ENCODE measurements around the gene CCDC169.

CCDC169 gene

GRCh38 chr13:36293497-36293896 lies 4.1 kb downstream of the CCDC169 start:
- H3K9me3 ChIP-seq (ENCODE audit: control insufficient read depth, insufficient read depth, low read length) = peaks cover 28% of the 10 kb centered on the region
- H3K9ac ChIP-seq (ENCODE audit: low read depth, low read length) = no peak overlapping the region
- H3K4me1 ChIP-seq (ENCODE audit: insufficient read depth, low read length) = no peaks in the 10 kb centered on the region
- peaks cover 43% of the 10 kb centered on the region for H3K36me3 ChIP-seq (ENCODE audit: insufficient read depth, low read length)

GRCh38 chr13:36288794-36289391 lies 8.7 kb downstream of the CCDC169 start:
- peaks cover 38% of the 10 kb centered on the region for H3K9me3 ChIP-seq (ENCODE audit: control insufficient read depth, insufficient read depth, low read length)
- H3K36me3 ChIP-seq (ENCODE audit: insufficient read depth, low read length) = peaks cover 30% of the 10 kb centered on the region
- no peak overlapping the region for H3K9ac ChIP-seq (ENCODE audit: low read depth, low read length)
- H3K4me1 ChIP-seq (ENCODE audit: insufficient read depth, low read length) = 0 out of 2 replicates have a peak, but pooled peaks cover 3% of the 10 kb centered on the region

- 0 out of 2 replicates have a peak, but pooled peaks cover 3% of the 10 kb centered on the region for H3K4me1 ChIP-seq (ENCODE audit: insufficient read depth, low read length)
- peaks cover 28% of the 10 kb centered on the region for H3K9me3 ChIP-seq (ENCODE audit: control insufficient read depth, insufficient read depth, low read length)
- H3K9ac ChIP-seq (ENCODE audit: low read depth, low read length) = no peak overlapping the region
- H3K36me3 ChIP-seq (ENCODE audit: insufficient read depth, low read length) = peaks cover 15% of the 10 kb centered on the region
These were observed 11.6 kb downstream of the CCDC169 start for GRCh38 chr13:36286006-36286405.

- Histone ChIP-seq H3K36me3 (ENCODE audit: insufficient read depth, low read length) (peaks cover 11% of the 10 kb centered on the region; the same call in 1 of the 2 replicates), H3K9me3 (ENCODE audit: control insufficient read depth, insufficient read depth, low read length) (peaks cover 7% of the 10 kb centered on the region; the same call in 1 of the 2 replicates), H3K9ac (ENCODE audit: low read depth, low read length) (no peak overlapping the region), H3K4me1 (ENCODE audit: insufficient read depth, low read length) (0 out of 2 replicates have a peak, but pooled peaks cover 3% of the 10 kb centered on the region)
These were observed 14.7 kb downstream of the CCDC169 start for GRCh38 chr13:36282821-36283432.

- H3K36me3 ChIP-seq (ENCODE audit: insufficient read depth, low read length) = peaks cover 10% of the 10 kb centered on the region; the same call in 1 of the 2 replicates
- no peak overlapping the region for H3K9ac ChIP-seq (ENCODE audit: low read depth, low read length)
- H3K4me1 ChIP-seq (ENCODE audit: insufficient read depth, low read length) = peaks cover 4% of the 10 kb centered on the region; the same call in 1 of the 2 replicates
- H3K9me3 ChIP-seq (ENCODE audit: control insufficient read depth, insufficient read depth, low read length) = no peaks in the 10 kb centered on the region
These were observed 22.2 kb downstream of the CCDC169 start for GRCh38 chr13:36275190-36276002.

- peaks cover 8% of the 10 kb centered on the region; the same call in 1 of the 2 replicates for H3K36me3 ChIP-seq (ENCODE audit: insufficient read depth, low read length)
- no peaks in the 10 kb centered on the region for H3K9me3 ChIP-seq (ENCODE audit: control insufficient read depth, insufficient read depth, low read length)
These were observed 24.2 kb downstream of the CCDC169 start for GRCh38 chr13:36273431-36273830.

GRCh38 chr13:36261976-36262375 lies 35.6 kb downstream of the CCDC169 start:
- H3K9me3 ChIP-seq (ENCODE audit: control insufficient read depth, insufficient read depth, low read length) = no peaks in the 10 kb centered on the region
- no peaks in the 10 kb centered on the region for H3K4me1 ChIP-seq (ENCODE audit: insufficient read depth, low read length)
- peaks cover 10% of the 10 kb centered on the region for H3K36me3 ChIP-seq (ENCODE audit: insufficient read depth, low read length)
- H3K9ac ChIP-seq (ENCODE audit: low read depth, low read length) = no peak overlapping the region

More at GRCh38 chr13:36273431-36273830, 24.2 kb downstream of the CCDC169 start:
- H3K4me1 ChIP-seq (ENCODE audit: insufficient read depth, low read length) = peaks cover 4% of the 10 kb centered on the region; the same call in 1 of the 2 replicates
- H3K9ac ChIP-seq (ENCODE audit: low read depth, low read length) = no peak overlapping the region

GRCh38 chr13:36261011-36261410 lies 36.6 kb downstream of the CCDC169 start:
- Histone ChIP-seq H3K9ac (ENCODE audit: low read depth, low read length) (no peak overlapping the region), H3K9me3 (ENCODE audit: control insufficient read depth, insufficient read depth, low read length) (no peaks in the 10 kb centered on the region), H3K36me3 (ENCODE audit: insufficient read depth, low read length) (peaks cover 3% of the 10 kb centered on the region), H3K4me1 (ENCODE audit: insufficient read depth, low read length) (no peaks in the 10 kb centered on the region)

GRCh38 chr13:36259361-36260137 lies 38.1 kb downstream of the CCDC169 start:
- H3K4me1 ChIP-seq (ENCODE audit: insufficient read depth, low read length) = no peaks in the 10 kb centered on the region
- H3K9me3 ChIP-seq (ENCODE audit: control insufficient read depth, insufficient read depth, low read length) = no peaks in the 10 kb centered on the region
- H3K9ac ChIP-seq (ENCODE audit: low read depth, low read length) = no peak overlapping the region
- no peaks in the 10 kb centered on the region; the same call in none of the 2 replicates for H3K36me3 ChIP-seq (ENCODE audit: insufficient read depth, low read length)

GRCh38 chr13:36258831-36259230 lies 38.8 kb downstream of the CCDC169 start:
- H3K9ac ChIP-seq (ENCODE audit: low read depth, low read length) = no peak overlapping the region
- no peaks in the 10 kb centered on the region for H3K4me1 ChIP-seq (ENCODE audit: insufficient read depth, low read length)
- H3K9me3 ChIP-seq (ENCODE audit: control insufficient read depth, insufficient read depth, low read length) = no peaks in the 10 kb centered on the region
- H3K36me3 ChIP-seq (ENCODE audit: insufficient read depth, low read length) = no peaks in the 10 kb centered on the region; the same call in none of the 2 replicates

- Histone ChIP-seq H3K9me3 (ENCODE audit: control insufficient read depth, insufficient read depth, low read length) (no peaks in the 10 kb centered on the region), H3K36me3 (ENCODE audit: insufficient read depth, low read length) (peaks cover 11% of the 10 kb centered on the region; the same call in 1 of the 2 replicates)
These were observed 46.1 kb downstream of the CCDC169 start for GRCh38 chr13:36251526-36251925.

GRCh38 chr13:36251017-36251416 lies 46.6 kb downstream of the CCDC169 start:
- peaks cover 14% of the 10 kb centered on the region; the same call in 1 of the 2 replicates for H3K36me3 ChIP-seq (ENCODE audit: insufficient read depth, low read length)
- no peak overlapping the region for H3K9ac ChIP-seq (ENCODE audit: low read depth, low read length)
- H3K4me1 ChIP-seq (ENCODE audit: insufficient read depth, low read length) = no peaks in the 10 kb centered on the region
- no peaks in the 10 kb centered on the region for H3K9me3 ChIP-seq (ENCODE audit: control insufficient read depth, insufficient read depth, low read length)

More at GRCh38 chr13:36251526-36251925, 46.1 kb downstream of the CCDC169 start:
- Histone ChIP-seq H3K4me1 (ENCODE audit: insufficient read depth, low read length) (no peaks in the 10 kb centered on the region), H3K9ac (ENCODE audit: low read depth, low read length) (no peak overlapping the region)

GRCh38 chr13:36248700-36249099 lies 48.9 kb downstream of the CCDC169 start:
- no peaks in the 10 kb centered on the region for H3K9me3 ChIP-seq (ENCODE audit: control insufficient read depth, insufficient read depth, low read length)
- no peaks in the 10 kb centered on the region for H3K4me1 ChIP-seq (ENCODE audit: insufficient read depth, low read length)
- H3K9ac ChIP-seq (ENCODE audit: low read depth, low read length) = no peak overlapping the region

GRCh38 chr13:36244990-36245389 lies 52.6 kb downstream of the CCDC169 start:
- H3K9ac ChIP-seq (ENCODE audit: low read depth, low read length) = no peak overlapping the region
- H3K4me1 ChIP-seq (ENCODE audit: insufficient read depth, low read length) = no peaks in the 10 kb centered on the region
- no peaks in the 10 kb centered on the region for H3K9me3 ChIP-seq (ENCODE audit: control insufficient read depth, insufficient read depth, low read length)
- H3K36me3 ChIP-seq (ENCODE audit: insufficient read depth, low read length) = peaks cover 14% of the 10 kb centered on the region; the same call in 1 of the 2 replicates

More at GRCh38 chr13:36248700-36249099, 48.9 kb downstream of the CCDC169 start:
- H3K36me3 ChIP-seq (ENCODE audit: insufficient read depth, low read length) = peaks cover 14% of the 10 kb centered on the region; the same call in 1 of the 2 replicates

Measured in ES-I3 (cell line).